ENCODE results near the gene LPAR3. TPM values are rescaled to one million over a fixed set of nuclear protein-coding genes. Genes with fewer than 3 reads are reported as not detected.

LPAR3 gene
- total and polyA plus RNA-seq, 2 donors (not counting 1 experiment from before 2014, with no cell fraction given): not detected

DNA sequence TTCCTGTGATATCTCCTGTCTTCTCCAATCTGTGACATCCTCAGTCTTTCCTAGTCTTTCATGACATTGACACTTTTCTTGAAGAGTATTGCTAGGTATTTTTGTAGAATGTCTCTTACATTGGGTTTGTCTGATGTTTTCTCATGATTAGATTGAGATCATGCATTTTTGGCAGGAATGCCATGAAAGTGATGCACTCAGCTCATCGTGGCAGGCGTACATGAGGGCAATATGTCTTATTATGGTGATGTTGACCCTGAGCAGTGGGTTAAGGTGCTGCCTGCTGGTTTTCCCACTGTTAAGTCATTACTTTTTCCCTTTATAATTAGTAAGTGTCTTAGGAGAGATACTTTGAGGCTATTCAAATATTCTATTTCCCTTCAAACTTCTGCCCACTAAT is 122.5 kb downstream of the LPAR3 start:
- Histone ChIP-seq H3K4me2 (replicated peaks; ENCODE audit: low read depth, low read length, poor library complexity, severe bottlenecking) (no peak overlapping the region), H3K9ac (ENCODE audit: low read length) (no peak overlapping the region), H4K20me1 (ENCODE audit: control insufficient read depth, insufficient read depth, low read length, poor library complexity, severe bottlenecking) (no peaks in the 10 kb centered on the region), H2AFZ (ENCODE audit: insufficient read depth, low read depth, low read length, poor library complexity, severe bottlenecking) (no peak overlapping the region), H3K4me1 (ENCODE audit: control insufficient read depth in 2 of 2, insufficient read depth in 2 of 2, low read length in 2 of 2) (no peaks in the 10 kb centered on the region), H3K27ac (ENCODE audit: low read length in 2 of 2) (no peak overlapping the region), H3K79me2 (ENCODE audit: control insufficient read depth, insufficient read depth, low read length) (no peaks in the 10 kb centered on the region), H3K9me3 (ENCODE audit: control extremely low read depth in 1 of 3, control insufficient read depth in 2 of 3, insufficient read depth in 1 of 3, low read length in 2 of 3) (no peaks in the 10 kb centered on the region), H3K27me3 (replicated peaks in 1 of 4; ENCODE audit: control extremely low read depth in 1 of 4, control insufficient read depth in 3 of 4, insufficient read depth in 4 of 4, low read length in 3 of 4) (peaks cover 0 to 9% (median 3%) of the 10 kb centered on the region in 4 experiments), H3K4me3 (ENCODE audit: control extremely low read depth in 1 of 5, extremely low read depth in 1 of 5, insufficient read depth in 1 of 5, low read depth in 2 of 5, low read length in 4 of 5) (no peak overlapping the region), H3K36me3 (replicated peaks in 1 of 2; ENCODE audit: control extremely low read depth in 1 of 2, control insufficient read depth in 1 of 2, extremely low read depth in 1 of 2, insufficient read depth in 2 of 2, low read length in 1 of 2) (no peaks in the 10 kb centered on the region)
- no peaks in the 10 kb centered on the region for H3K4me1 Mint-ChIP-seq
- H3K9me3 Mint-ChIP-seq (ENCODE audit: insufficient read depth): no peaks in the 10 kb centered on the region
- no peak overlapping the region for H3K4me3 Mint-ChIP-seq
- intact Hi-C loops (cut with micrococcal nuclease): loop anchor here (5.0 kb wide), 1 partner anchor 148 kb away; no protein-coding TSS in a partner anchor
- no peak overlapping the region for H3K27ac Mint-ChIP-seq
- no peak for DNase-seq
- no CpG with 5 or more reads among the region's 2 CpGs for WGBS (ENCODE audit: insufficient coverage)
- CTCF ChIA-PET: interaction anchor here (0.6 to 3.2 kb wide), 3 partner anchors 12 to 126 kb away, joined by 3 to 13 read pairs (median 3); no protein-coding TSS in a partner anchor
- POLR2A ChIA-PET: no interaction called here
- peaks cover 32% of the 10 kb centered on the region for H3K27me3 Mint-ChIP-seq
- ATAC-seq (ENCODE audit: low read depth): no peak
- no peak for TF ChIP-seq CTCF (IDR thresholded peaks at IDR 0.05)
- no peak for TF ChIP-seq EZH2 (IDR thresholded peaks at IDR 0.05; ENCODE audit: borderline replicate concordance, insufficient read depth, low read depth, low read length, poor library complexity, severe bottlenecking)

GRCh38 chr1:84769636-84770035 is 123.4 kb downstream of the LPAR3 start:
- H3K27me3 Mint-ChIP-seq: peaks cover 37% of the 10 kb centered on the region
- H3K4me3 ChIP-seq (ENCODE audit: control extremely low read depth in 1 of 5, extremely low read depth in 1 of 5, insufficient read depth in 1 of 5, low read depth in 2 of 5, low read length in 4 of 5): no peak overlapping the region
- ChIA-PET POLR2A (no interaction called here), CTCF (interaction anchor here (0.9 to 1.4 kb wide), 4 partner anchors 8 to 838 kb away, joined by 3 read pairs; no protein-coding TSS in a partner anchor)
- H3K27me3 ChIP-seq (replicated peaks in 1 of 4; ENCODE audit: control extremely low read depth in 1 of 4, control insufficient read depth in 3 of 4, insufficient read depth in 4 of 4, low read length in 3 of 4): peaks cover 0 to 11% (median 3%) of the 10 kb centered on the region in 4 experiments
- intact Hi-C loops (cut with micrococcal nuclease): loop anchor here (5.0 kb wide), 1 partner anchor 147 kb away; no protein-coding TSS in a partner anchor
- H2AFZ ChIP-seq (ENCODE audit: insufficient read depth, low read depth, low read length, poor library complexity, severe bottlenecking): no peak overlapping the region
- no CpG with 5 or more reads among the region's 1 CpG for WGBS (ENCODE audit: insufficient coverage)
- H3K4me1 Mint-ChIP-seq: no peaks in the 10 kb centered on the region
- no peaks in the 10 kb centered on the region for H3K79me2 ChIP-seq (ENCODE audit: control insufficient read depth, insufficient read depth, low read length)
- no peaks in the 10 kb centered on the region for H3K4me1 ChIP-seq (ENCODE audit: control insufficient read depth in 2 of 2, insufficient read depth in 2 of 2, low read length in 2 of 2)
- DNase-seq: no peak
- no peak overlapping the region for H3K27ac ChIP-seq (ENCODE audit: low read length in 2 of 2)
- H3K9ac ChIP-seq (ENCODE audit: low read length): no peak overlapping the region
- H3K9me3 Mint-ChIP-seq (ENCODE audit: insufficient read depth): no peaks in the 10 kb centered on the region
- H3K36me3 ChIP-seq (replicated peaks in 1 of 2; ENCODE audit: control extremely low read depth in 1 of 2, control insufficient read depth in 1 of 2, extremely low read depth in 1 of 2, insufficient read depth in 2 of 2, low read length in 1 of 2): no peaks in the 10 kb centered on the region
- no peak overlapping the region for H3K27ac Mint-ChIP-seq
- H3K4me3 Mint-ChIP-seq: no peak overlapping the region
- TF ChIP-seq CTCF (IDR thresholded peaks at IDR 0.05) (no peak), EZH2 (IDR thresholded peaks at IDR 0.05; ENCODE audit: borderline replicate concordance, insufficient read depth, low read depth, low read length, poor library complexity, severe bottlenecking) (no peak)
- ATAC-seq (ENCODE audit: low read depth): no peak
- H4K20me1 ChIP-seq (ENCODE audit: control insufficient read depth, insufficient read depth, low read length, poor library complexity, severe bottlenecking): no peaks in the 10 kb centered on the region
- H3K9me3 ChIP-seq (ENCODE audit: control extremely low read depth in 1 of 3, control insufficient read depth in 2 of 3, insufficient read depth in 1 of 3, low read length in 2 of 3): no peaks in the 10 kb centered on the region
- no peak overlapping the region for H3K4me2 ChIP-seq (replicated peaks; ENCODE audit: low read depth, low read length, poor library complexity, severe bottlenecking)

Measured in B cell (primary cell).